Activated CD8-positive, alpha-beta memory T cell treated with anti-CD3 and anti-CD28 coated beads for 48 hours (primary cell): ENCODE measurements around the gene IL20RB.
A peak's percentile ranks its signal among the peaks of the same experiment; 100 is the strongest.
"Not testable (repeated sequence)": the region's sequence is repeated elsewhere in the genome, so short reads cannot be mapped to it uniquely, and the experiment has no call there.

ENCODE experiments used
- DNase-seq, 3 experiments: peaks; one replicate each; pipeline ENCODE4 v3.0.0-alpha.2; 2020; ENCODE audit warnings: low read depth in 2 of 3, low spot score in 2 of 3

IL20RB gene

DNA sequence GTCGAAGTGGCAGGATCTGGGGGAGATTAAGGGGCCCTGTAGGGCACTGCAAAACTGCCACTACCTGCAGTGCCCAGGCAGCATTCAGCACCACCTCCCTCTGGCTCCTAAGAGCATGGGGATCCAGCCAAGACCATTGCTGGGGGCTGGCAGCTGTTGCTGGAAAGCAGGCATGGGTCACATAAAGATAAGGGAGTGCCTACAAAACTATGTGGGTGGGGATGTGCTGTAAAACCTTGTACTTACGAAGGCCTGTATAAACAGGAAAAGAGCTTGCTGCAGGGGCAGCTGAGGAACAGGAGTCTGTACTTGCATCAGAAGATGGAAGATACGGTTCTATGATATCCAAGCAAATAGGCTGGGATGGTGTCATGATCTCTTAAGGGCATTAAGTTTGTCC lies 27.1 kb downstream of the IL20RB start:
- no peak for DNase-seq

DNA sequence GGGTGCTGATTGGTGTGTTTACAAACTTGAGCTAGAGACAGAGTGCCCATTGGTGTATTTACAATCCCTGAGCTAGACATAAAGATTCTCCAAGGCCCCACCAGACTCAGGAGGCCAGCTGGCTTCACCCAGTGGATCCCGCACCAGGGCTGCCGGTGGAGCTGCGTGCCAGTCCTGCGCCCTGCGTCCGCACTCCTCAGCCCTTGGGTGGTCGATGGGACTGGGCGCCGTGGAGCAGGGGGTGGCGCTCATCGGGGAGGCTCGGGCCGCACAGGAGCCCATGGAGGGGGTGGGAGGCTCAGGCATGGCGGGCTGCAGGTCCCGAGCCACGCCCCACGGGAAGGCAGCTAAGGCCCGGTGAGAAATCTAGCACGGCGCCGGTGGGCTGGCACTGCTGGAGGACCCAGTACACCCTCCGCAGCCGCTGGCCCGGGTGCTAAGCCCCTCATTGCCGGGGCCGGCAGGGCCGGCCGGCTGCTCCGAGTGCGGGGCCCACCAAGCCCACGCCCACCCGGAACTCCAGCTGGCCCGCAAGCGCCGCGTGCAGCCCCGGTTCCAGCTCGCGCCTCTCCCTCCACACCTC lies 29.7 kb downstream of the IL20RB start:
- not testable (repeated sequence) for DNase-seq

DNA sequence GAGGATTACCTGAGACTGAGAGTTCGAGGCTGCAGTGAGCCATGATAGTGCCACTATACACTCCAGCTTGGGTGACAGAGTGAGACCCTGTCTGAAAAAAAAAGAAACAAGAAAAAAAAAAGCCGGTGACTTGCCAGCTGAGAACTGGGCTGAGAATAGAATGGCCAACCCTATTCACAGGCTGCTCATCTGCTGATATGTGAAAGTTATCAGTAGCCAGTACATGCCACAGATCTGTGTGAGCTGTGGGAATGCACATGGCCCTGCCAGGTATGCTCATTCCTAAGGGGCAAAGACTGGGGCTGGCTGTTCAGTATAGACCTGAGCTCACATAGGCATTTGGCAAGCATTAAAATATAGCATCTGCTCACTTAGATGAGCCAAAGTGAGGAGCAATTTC lies 30.9 kb downstream of the IL20RB start:
- no peak for DNase-seq

DNA sequence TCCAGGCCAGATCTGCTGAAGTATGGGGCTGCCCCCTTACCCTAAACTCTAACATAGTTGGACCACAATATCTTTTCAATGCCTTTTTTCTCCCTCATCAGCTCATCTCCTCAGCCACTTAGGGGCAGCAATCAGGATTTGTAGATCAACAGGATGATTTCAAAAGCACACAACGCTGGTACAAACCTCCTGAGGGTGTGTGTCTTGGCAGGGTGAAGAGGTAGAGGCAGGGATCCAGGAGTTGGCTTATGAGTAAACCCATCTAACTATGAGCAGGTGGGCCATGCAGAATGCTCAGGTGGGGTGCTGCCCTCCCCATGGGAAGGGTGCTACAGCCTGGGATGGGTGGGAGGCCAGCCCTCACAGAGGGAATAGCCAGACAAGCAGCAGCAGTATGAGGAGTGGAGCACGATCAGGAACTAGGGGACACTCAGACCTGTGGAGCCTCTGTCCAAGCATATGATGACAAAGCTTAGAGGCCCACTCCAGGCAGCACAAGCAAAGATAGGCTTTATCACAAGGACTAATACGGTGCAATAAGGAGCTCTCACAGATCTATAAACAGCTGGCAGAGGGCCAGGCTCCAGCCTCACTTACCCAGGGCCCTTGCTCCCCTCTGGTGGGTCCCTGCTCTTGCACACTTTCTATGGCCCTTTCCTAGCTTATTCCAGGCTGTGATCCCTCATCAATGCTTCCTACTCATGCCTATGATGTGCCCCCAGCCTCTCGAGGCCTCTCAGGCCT lies 32.2 kb downstream of the IL20RB start:
- DNase-seq = no peak

DNA sequence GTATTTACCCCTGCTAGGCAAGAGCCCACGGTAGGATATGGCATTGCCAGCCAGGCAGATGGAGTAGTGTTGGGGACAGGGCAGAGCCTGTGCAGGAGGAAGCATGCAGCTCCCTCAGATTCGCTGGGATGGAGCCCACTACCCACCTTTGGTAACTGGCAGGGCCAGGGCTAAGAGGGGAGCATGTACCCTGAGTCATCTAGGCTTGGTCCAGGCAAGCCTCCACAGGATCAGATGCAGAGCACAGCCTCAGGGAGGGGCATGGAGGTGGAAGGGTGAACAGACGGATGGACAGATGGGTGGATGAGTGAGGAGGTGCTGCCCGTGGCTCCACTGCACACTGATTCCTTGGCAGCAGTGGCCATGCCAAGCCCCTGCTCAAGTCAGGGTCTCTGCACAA lies 33.0 kb downstream of the IL20RB start:
- no peak for DNase-seq

DNA sequence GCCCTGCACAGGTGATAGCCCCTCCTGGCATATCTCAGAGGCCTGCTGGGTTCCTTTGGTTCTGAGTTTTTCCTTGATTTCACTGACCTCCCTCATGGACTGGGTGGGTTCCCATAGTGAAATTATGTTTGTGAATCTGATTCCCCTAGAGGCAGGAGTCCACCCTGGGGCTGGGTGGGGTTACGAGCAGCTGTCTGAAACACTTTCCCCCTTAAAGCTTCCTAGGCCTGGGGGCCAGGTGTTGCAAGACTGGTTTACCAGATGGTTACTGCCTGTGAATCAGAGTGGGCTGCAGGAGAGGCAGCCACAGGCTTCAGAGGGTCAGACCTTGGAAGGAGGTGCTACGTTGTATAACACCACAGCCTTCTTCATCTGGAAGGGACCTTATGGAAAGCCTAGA lies 34.3 kb downstream of the IL20RB start:
- DNase-seq = no peak

DNA sequence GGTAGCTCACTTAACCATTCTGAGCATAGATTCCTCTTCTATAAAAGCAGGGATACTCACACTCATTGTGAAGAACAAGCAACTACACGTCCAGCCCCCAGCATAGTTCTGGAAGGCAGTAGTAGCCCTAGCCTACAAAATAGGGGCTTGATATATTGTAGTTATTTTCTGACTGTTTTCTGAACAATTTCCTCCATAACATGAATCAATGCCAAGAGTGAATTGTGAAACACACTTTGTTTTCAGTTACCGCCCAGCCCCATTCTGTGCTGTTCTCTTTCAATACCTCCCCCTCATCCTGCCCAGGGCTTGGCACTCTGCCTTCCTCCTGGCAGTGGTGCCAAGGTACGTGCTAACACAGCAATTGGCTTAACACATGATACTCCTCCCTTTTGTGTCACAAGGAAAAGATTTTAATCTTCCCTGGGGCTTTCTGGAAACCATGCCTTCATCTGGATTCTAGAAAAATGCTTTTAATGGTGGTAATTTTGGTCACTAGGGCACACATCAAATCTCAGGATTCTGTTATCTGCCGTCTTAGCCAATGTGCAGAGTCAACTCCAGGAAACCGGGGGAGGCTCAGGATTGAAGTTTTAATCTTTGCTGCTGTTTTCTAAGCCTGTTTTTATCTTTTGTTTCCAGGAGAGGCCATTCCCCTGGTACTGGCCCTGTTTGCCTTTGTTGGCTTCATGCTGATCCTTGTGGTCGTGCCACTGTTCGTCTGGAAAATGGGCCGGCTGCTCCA lies 37.2 kb downstream of the IL20RB start:
- no peak for DNase-seq

DNA sequence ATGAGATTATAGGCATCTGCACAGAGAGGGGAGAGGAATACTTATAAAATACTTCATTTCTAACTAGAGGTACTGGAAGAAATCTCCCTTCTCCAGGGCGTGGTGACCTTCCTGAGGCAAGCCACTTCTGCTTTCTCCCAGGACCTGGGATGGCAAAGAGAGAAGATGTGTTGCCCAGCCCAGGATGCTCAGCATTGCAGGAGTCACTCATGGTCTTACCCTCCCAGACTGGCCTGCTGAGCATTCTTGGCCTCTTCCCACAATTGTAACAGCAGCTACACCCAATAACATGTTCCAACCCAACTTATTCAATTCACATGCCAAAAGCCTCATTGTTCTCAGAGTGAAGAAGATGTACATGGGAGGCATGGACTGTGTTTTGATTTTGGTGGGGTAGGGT lies 37.9 kb downstream of the IL20RB start:
- DNase-seq = no peak

DNA sequence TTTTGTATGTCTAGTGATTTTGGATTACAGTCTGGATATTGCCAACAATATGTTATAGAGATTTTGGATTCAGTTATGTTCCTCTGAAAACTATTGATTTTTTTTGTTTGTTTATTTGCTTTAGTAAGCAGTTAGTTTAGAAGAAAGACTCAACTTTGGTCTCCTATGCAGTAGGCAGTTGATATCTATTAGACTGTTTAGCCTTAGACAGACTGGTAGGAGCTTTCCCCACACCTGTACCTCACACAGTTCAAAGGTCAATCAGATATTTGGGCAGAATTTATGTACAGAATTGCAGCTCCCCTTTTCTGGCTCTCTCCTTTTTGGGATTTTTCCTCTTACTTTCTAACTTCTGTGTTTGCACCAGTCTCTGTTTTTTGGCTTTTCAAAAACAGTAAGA lies 42.3 kb downstream of the IL20RB start:
- no peak for DNase-seq

DNA sequence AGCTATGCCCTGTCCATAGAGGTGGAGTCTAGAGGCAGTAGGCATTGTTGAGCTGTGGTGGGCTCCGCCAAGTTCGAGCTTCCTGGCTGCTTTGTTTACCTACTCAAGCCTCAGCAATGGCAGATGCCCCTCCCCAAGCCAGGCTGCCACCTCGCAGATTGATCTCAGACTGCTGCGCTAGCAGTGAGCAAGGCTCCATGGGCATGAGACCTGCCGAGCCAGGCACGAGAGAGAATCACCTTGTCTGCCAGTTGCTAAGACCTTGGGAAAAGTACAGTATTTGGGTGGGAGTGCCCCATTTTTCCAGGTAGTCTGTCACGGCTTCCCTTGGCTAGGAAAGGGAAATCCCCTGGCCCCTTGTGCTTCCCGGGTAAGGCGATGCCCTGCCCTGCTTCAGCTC lies 49.6 kb downstream of the IL20RB start:
- not testable (repeated sequence) for DNase-seq

DNA sequence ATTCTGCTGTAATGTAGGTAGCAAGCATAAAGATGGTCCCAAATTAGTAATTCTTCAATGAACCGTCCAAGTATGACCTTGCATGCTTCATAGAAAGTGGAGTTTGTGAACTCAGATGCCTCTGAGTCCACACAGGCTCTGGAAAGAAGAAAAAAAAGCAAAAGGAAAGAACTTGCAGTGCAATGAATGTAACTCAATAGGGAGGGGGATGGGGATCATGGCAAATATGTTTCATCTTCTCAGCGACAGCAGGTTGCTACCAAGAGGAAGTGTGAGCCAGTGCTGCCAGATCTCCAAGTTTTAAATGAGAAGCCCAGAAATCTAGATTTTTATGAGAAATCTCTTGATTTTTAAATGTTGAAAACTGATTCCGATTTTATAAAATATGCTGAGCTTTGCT lies 50.3 kb downstream of the IL20RB start:
- DNase-seq = no peak

DNA sequence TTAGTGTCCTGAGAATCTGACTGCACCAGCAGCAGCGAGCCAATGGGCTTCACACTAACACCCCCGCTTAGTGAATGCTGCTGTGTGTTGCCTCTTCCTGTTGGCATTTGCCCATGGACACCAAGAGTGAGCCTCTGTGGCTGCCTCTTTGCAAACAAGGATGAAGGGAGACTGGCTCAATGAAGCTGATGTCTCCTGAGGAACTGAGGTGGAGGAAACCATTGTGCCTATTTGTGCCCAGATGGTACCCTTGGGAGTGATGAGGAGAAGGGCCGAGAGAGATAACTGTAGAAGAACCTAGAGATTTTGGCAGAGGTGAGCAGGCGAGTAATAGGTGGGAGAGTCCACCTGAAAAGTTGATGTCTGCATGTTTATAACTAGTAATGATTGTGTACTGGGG lies 51.2 kb downstream of the IL20RB start:
- DNase-seq = no peak

DNA sequence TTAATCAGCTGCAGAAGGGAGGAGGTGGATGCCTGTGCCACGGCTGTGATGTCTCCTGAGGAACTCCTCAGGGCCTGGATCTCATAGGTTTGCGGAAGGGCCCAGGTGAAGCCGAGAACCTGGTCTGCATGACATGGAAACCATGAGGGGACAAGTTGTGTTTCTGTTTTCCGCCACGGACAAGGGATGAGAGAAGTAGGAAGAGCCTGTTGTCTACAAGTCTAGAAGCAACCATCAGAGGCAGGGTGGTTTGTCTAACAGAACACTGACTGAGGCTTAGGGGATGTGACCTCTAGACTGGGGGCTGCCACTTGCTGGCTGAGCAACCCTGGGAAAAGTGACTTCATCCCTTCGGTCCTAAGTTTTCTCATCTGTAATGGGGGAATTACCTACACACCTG lies 52.4 kb downstream of the IL20RB start:
- no peak for DNase-seq

DNA sequence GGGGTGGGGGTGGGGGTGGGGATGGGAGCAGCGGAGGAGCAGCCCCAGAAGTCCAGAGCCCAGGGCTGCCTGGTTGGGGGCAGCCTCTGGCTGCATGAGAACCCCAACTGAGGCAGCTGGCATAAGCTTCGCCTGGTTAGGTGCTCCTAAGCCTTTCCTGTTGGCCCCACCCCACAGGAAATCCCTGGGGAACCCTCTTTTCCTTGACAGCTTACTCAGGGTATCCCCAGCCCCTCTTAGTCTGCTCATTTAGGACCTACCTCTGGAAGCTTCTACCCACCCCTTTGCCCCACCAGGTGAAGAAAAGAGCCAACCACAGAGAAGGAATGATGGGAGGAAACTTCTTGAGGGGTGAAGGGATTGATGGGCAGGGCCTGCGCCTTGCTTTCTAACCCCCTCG lies 53.4 kb downstream of the IL20RB start:
- no peak for DNase-seq

DNA sequence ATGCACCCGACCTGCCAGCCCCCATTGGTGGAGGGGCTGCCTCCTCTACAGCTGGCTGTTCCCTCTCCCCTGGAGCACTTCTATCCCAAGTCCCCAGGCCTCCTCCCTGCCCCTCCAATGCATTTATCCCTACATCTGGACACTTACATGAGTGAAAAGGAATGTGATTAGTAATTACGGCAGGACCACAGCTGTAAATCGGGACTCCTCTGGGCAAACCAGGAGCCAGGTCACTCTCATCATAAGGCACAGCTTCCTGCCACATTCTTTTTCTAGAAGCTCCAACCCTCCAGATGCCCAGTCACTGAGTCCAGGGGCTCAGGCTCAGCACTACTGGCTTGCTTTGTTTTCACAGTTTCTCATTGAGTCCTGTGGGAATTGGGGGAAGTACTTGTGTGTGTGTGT lies 54.3 kb downstream of the IL20RB start:
- DNase-seq = no peak

DNA sequence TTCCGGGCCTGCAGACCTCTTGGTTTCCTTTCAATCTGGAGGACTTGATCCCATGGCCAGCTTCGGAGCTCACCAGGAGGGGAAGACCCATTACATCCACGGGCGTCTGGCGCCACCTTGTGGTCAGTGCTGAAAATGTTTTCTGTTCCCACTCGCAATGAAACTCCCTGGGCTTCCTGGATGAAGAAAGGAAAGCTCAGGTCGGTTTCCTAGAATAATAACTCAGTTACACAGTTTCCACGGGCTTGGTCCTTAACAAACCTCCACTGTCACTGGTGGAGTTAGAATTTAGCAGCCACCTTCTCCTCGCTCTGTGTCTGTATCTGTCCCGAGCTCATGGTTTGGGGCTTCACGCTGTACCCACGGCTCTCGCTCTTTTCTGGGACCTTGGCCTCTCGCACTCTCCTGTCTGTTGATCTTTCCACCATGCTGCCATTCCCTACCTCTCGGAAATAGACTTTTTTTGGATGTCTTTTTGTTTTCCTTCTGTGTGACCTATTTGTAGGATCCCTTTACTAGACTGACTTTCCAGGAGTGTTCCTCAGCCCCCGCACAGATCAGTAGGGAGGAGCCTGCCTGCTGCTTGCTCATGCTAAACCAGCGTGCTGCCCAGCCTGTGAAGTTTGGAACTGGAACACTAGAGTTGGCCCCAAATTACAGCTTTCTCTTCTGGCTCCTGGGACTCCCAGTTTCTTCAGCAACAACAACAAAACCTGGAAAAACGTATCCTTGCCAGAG lies 56.3 kb downstream of the IL20RB start:
- peak; percentile 36 to 78 (median 71) for DNase-seq

DNA sequence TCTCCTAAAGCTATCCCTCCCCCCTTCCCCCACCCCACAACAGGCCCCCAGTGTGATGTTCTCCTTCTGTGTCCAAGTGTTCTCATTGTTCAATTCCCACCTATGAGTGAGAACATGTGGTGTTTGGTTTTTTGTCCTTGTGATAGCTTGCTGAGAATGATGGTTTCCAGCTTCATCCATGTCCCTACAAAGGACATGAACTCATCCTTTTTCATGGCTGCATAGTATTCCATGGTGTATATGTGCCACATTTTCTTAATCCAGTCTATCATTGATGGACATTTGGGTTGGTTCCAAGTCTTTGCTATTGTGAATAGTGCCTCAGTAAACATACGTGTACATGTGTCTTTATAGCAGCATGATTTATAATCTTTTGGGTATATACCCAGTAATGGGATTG lies 59.5 kb downstream of the IL20RB start:
- not testable (repeated sequence) for DNase-seq

DNA sequence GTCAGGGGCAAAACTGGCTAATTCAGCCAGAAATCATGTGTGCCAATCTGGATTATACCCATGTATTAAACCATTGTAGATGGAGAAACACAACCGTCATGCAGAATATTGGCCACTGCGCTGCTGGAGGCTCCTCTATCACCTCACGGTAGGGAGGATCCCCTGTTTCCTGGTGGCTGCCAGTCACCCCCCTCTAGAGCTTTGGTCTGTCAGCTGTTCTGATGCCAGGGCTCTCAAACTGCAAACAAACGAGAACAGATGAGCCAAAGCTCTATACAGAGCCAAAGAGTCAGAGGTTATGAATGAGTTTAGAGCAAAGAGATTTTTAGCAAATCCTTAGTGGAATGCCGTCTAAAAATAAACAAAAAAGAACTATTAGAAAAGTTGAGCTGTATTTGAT lies 62.5 kb downstream of the IL20RB start:
- no peak for DNase-seq

DNA sequence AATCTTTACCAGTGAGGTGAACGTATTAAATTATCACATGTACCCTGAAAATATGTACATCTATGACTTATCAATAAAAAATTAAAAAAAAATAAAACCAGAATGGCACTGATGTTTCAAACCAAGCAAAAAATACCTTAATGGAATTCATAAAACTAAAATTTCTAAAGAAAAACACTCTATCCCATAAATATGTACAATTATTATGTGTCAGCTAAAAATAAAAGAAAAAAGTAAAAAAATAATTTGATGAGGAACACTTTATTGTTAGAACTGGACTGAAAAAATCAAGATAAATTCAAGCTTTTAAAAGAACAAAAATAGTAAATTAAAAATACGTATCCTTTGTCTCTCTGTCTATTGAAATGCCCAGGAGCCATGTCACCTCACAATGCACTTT lies 63.1 kb downstream of the IL20RB start:
- DNase-seq = no peak

DNA sequence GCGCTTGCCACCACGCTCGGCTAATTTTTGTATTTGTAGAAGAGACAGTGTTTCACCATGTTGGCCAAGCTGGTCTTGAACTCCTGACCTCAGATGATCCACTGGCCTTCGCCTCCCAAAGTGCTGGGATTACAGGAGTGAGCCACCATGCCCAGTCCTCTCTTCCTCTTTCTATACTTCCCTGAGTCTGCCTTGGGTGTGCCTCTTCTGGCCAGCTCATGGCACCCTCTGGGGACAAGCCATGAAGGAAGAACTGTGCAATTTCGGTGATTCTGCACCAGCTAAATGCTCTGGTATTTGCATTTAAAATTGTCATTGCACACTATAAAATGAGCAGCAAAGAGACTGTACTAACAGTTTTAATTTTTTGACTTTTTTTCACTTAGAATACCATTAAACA lies 66.6 kb downstream of the IL20RB start:
- no peak for DNase-seq

DNA sequence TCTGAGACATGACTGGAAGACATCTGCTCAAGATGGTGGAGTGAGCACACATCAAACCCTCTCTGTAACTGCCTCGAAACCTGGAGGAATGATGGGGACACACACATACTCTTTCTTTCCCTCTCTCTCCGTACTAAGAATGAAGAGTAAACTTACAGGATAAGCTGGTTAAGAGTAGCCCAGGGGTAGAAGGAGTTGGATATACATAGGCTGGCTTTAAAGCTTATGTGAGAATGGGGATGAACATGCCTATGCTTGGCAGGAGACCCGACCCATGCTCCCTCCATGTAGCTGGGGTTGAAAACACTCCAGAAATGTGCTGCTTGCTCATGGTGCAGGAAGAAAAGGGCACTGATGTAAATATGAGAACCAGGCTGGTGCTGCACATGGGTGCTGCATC lies 68.9 kb downstream of the IL20RB start:
- DNase-seq = no peak
